ENCODE data around the gene UMODL1.

Gene UMODL1

DNA sequence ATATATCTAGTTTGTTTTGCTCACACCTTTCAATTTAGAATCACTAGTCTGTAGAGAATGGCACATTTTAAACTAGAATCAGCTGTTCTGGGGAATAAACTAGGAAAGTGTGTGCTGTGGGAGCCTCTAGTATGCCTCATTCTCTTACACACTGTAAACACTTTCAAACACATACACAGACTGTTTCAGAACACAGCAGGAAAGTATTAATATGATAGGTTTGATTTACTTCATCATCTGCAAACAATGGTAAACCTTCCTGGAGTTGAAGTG lies 80.8 kb downstream of the UMODL1 start (continued):
- TF ChIP-seq, protein P1, sequence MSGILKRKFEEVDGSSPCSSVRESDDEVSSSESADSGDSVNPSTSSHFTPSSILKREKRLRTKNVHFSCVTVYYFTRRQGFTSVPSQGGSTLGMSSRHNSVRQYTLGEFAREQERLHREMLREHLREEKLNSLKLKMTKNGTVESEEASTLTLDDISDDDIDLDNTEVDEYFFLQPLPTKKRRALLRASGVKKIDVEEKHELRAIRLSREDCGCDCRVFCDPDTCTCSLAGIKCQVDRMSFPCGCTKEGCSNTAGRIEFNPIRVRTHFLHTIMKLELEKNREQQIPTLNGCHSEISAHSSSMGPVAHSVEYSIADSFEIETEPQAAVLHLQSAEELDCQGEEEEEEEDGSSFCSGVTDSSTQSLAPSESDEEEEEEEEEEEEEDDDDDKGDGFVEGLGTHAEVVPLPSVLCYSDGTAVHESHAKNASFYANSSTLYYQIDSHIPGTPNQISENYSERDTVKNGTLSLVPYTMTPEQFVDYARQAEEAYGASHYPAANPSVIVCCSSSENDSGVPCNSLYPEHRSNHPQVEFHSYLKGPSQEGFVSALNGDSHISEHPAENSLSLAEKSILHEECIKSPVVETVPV (CRISPR knock-in tag; IDR thresholded peaks at IDR 0.05) = no peak
- no peak for TF ChIP-seq SNAI2 (CRISPR knock-in tag; IDR thresholded peaks at IDR 0.05)

- TF ChIP-seq GLIS3 (CRISPR knock-in tag; IDR thresholded peaks at IDR 0.05) (no peak), BACH2 (CRISPR knock-in tag; IDR thresholded peaks at IDR 0.05; ENCODE audit: borderline replicate concordance) (no peak), CSDC2 (CRISPR knock-in tag; IDR thresholded peaks at IDR 0.05) (no peak), ESRRG (CRISPR knock-in tag; IDR thresholded peaks at IDR 0.05) (no peak), ZFP30 (CRISPR knock-in tag; IDR thresholded peaks at IDR 0.05) (no peak), TCF4 (CRISPR knock-in tag; IDR thresholded peaks at IDR 0.05; ENCODE audit: borderline replicate concordance) (no peak), TOX (CRISPR knock-in tag; IDR thresholded peaks at IDR 0.05; ENCODE audit: borderline replicate concordance) (no peak), ISL1 (CRISPR knock-in tag; IDR thresholded peaks at IDR 0.05) (no peak), RARB (CRISPR knock-in tag; IDR thresholded peaks at IDR 0.05) (no peak), ZNF8 (CRISPR knock-in tag; IDR thresholded peaks at IDR 0.05) (no peak), ZFP3 (CRISPR knock-in tag; IDR thresholded peaks at IDR 0.05) (no peak), OSR1 (CRISPR knock-in tag; IDR thresholded peaks at IDR 0.05) (no peak), ZNF565 (CRISPR knock-in tag; conservative IDR thresholded peaks at IDR 0.05; ENCODE audit: low read depth) (no peak), PPARA (CRISPR knock-in tag; IDR thresholded peaks at IDR 0.05; ENCODE audit: borderline replicate concordance) (no peak), ARNTL (CRISPR knock-in tag; IDR thresholded peaks at IDR 0.05; ENCODE audit: borderline replicate concordance, low read depth) (no peak)
- TF ChIP-seq, protein P1 (CRISPR knock-in tag; IDR thresholded peaks at IDR 0.05) = no peak
- TF ChIP-seq, protein P2, sequence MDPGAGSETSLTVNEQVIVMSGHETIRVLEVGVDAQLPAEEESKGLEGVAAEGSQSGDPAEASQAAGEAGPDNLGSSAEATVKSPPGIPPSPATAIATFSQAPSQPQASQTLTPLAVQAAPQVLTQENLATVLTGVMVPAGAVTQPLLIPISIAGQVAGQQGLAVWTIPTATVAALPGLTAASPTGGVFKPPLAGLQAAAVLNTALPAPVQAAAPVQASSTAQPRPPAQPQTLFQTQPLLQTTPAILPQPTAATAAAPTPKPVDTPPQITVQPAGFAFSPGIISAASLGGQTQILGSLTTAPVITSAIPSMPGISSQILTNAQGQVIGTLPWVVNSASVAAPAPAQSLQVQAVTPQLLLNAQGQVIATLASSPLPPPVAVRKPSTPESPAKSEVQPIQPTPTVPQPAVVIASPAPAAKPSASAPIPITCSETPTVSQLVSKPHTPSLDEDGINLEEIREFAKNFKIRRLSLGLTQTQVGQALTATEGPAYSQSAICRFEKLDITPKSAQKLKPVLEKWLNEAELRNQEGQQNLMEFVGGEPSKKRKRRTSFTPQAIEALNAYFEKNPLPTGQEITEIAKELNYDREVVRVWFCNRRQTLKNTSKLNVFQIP (CRISPR knock-in tag; IDR thresholded peaks at IDR 0.05; ENCODE audit: borderline replicate concordance, low read depth) = no peak
- ATAC-seq = no peak
Measured at GRCh38 chr21:42153046-42153686, 82.0 kb downstream of the UMODL1 start.

GRCh38 chr21:42153746-42154145 lies 82.6 kb downstream of the UMODL1 start:
- ATAC-seq = no peak
- TF ChIP-seq BACH2 (CRISPR knock-in tag; IDR thresholded peaks at IDR 0.05; ENCODE audit: borderline replicate concordance) (no peak), TCF4 (CRISPR knock-in tag; IDR thresholded peaks at IDR 0.05; ENCODE audit: borderline replicate concordance) (no peak), OSR1 (CRISPR knock-in tag; IDR thresholded peaks at IDR 0.05) (no peak), CSDC2 (CRISPR knock-in tag; IDR thresholded peaks at IDR 0.05) (no peak), ARNTL (CRISPR knock-in tag; IDR thresholded peaks at IDR 0.05; ENCODE audit: borderline replicate concordance, low read depth) (no peak)
- TF ChIP-seq, protein P1 (CRISPR knock-in tag; IDR thresholded peaks at IDR 0.05) = no peak

- TF ChIP-seq TOX (CRISPR knock-in tag; IDR thresholded peaks at IDR 0.05; ENCODE audit: borderline replicate concordance) = no peak
- TF ChIP-seq RARB (CRISPR knock-in tag; IDR thresholded peaks at IDR 0.05) = no peak
- no peak for TF ChIP-seq ZNF8 (CRISPR knock-in tag; IDR thresholded peaks at IDR 0.05)
- no peak for ATAC-seq
Measured at GRCh38 chr21:42154237-42155044, 83.3 kb downstream of the UMODL1 start.
